B cell (primary cell): ENCODE data around the gene ARRB2. TPM values are rescaled to one million over a fixed set of nuclear protein-coding genes. Genes with fewer than 3 reads are reported as not detected.

Source experiments
- ATAC-seq: fragments of 200-7000 bp; cut with Tn5 transposase; one replicate; pipeline ENCODE4 v1.10.0; 2021; ENCODE audit warnings: low read depth, mild to moderate bottlenecking, moderate number of reproducible peaks, moderate library complexity
- CTCF ChIA-PET: fragments of 350-600 bp; sonication (Branson Sonifier 250); formaldehyde crosslinking; loops from one replicate; lab custom pipeline; 2021; ENCODE audit warnings: antibody characterized with exemption, inconsistent platforms; lab: Charles Lee
- POLR2A ChIA-PET: fragments of 350-600 bp; sonication (Branson Sonifier 250); formaldehyde crosslinking; loops from one replicate; lab custom pipeline; 2021; ENCODE audit warnings: antibody characterized with exemption; lab: Charles Lee
- DNase-seq: peaks from one replicate; pipeline ENCODE4 v3.0.0; 2013
- H2AFZ ChIP-seq: 2 replicates; pipeline ENCODE4 v1.6.1; 2012; ENCODE audit warnings: mild to moderate bottlenecking, low read depth, low read length; ENCODE audit not compliant: insufficient read depth, poor library complexity, severe bottlenecking
- H3K27ac ChIP-seq, 2 donors: 1 replicate in 1 of 2; 2 replicates in 1 of 2; pipeline ENCODE4 v1.5.1; 2012 to 2013; ENCODE audit warnings: low read length in 2 of 2, mild to moderate bottlenecking in 2 of 2, moderate library complexity in 1 of 2
- H3K27me3 ChIP-seq, 4 experiments: fragments of 200-600 bp in 1 of 4; sonication (generic) in 1 of 4; replicated peaks in 1 of 4; 1 replicate in 2 of 4; 2 replicates in 2 of 4; pipeline versions ENCODE4 v1.6.1 to v1.7.0; 2013 to 2016; ENCODE audit warnings: low read length in 3 of 4, mild to moderate bottlenecking in 2 of 4, mixed read lengths in 1 of 4, moderate library complexity in 1 of 4; ENCODE audit not compliant: insufficient read depth in 4 of 4, control insufficient read depth in 3 of 4; ENCODE audit errors: control extremely low read depth in 1 of 4
- H3K36me3 ChIP-seq, 2 experiments: replicated peaks in 1 of 2; 1 replicate in 1 of 2; 2 replicates in 1 of 2; pipeline versions ENCODE4 v1.6.1 to v1.7.1; 2013; ENCODE audit warnings: low read length in 1 of 2; ENCODE audit not compliant: insufficient read depth in 2 of 2, control insufficient read depth in 1 of 2; ENCODE audit errors: control extremely low read depth in 1 of 2, extremely low read depth in 1 of 2
- H3K4me1 ChIP-seq, 2 donors: fragments of 200-600 bp in 1 of 2; sonication (generic) in 1 of 2; 1 replicate in 1 of 2; 2 replicates in 1 of 2; pipeline versions ENCODE4 v1.5.1 to v1.6.1; 2013 to 2017; ENCODE audit warnings: low read length in 2 of 2; ENCODE audit not compliant: control insufficient read depth in 2 of 2, insufficient read depth in 2 of 2
- H3K4me2 ChIP-seq: replicated peaks from 2 replicates; pipeline ENCODE3; 2012; ENCODE audit warnings: mild to moderate bottlenecking, low read depth, low read length; ENCODE audit not compliant: poor library complexity, severe bottlenecking
- H3K4me3 ChIP-seq, 5 experiments: fragments of 200-600 bp in 1 of 5; sonication (generic) in 1 of 5; 1 replicate in 3 of 5; 2 replicates in 2 of 5; pipeline versions ENCODE4 v1.5.1 to v1.7.0; 2011 to 2016; ENCODE audit warnings: low read length in 4 of 5, mild to moderate bottlenecking in 4 of 5, low read depth in 2 of 5, control low read depth in 1 of 5, moderate library complexity in 1 of 5; ENCODE audit not compliant: insufficient read depth in 1 of 5; ENCODE audit errors: control extremely low read depth in 1 of 5, extremely low read depth in 1 of 5
- H3K79me2 ChIP-seq: fragments of 200-600 bp; sonication (generic); one replicate; pipeline ENCODE4 v1.6.0; 2016; ENCODE audit warnings: low read length; ENCODE audit not compliant: control insufficient read depth, insufficient read depth
- H3K9ac ChIP-seq: fragments of 200-600 bp; sonication (generic); 2 replicates; pipeline ENCODE4 v1.6.1; 2017; ENCODE audit warnings: mild to moderate bottlenecking, low read length, moderate library complexity
- H3K9me3 ChIP-seq, 3 donors: one replicate each; pipeline versions ENCODE4 v1.6.1 to v1.7.1; 2013; ENCODE audit warnings: low read length in 2 of 3; ENCODE audit not compliant: control insufficient read depth in 2 of 3, insufficient read depth in 1 of 3; ENCODE audit errors: control extremely low read depth in 1 of 3
- H4K20me1 ChIP-seq: 2 replicates; pipeline ENCODE4 v1.6.0; 2012; ENCODE audit warnings: mild to moderate bottlenecking, low read length; ENCODE audit not compliant: insufficient read depth, control insufficient read depth, poor library complexity, severe bottlenecking
- H3K27ac Mint-ChIP-seq: one replicate; pipeline ENCODE4 v1.8.0; 2021; ENCODE audit warnings: mixed read lengths
- H3K27me3 Mint-ChIP-seq: one replicate; pipeline ENCODE4 v1.8.0; 2021; ENCODE audit warnings: mixed read lengths
- H3K4me1 Mint-ChIP-seq: one replicate; pipeline ENCODE4 v1.8.0; 2021; ENCODE audit warnings: mixed read lengths
- H3K4me3 Mint-ChIP-seq: one replicate; pipeline ENCODE4 v1.8.0; 2021; ENCODE audit warnings: mixed read lengths
- H3K9me3 Mint-ChIP-seq: one replicate; pipeline ENCODE4 v1.8.0; 2022; ENCODE audit warnings: mixed read lengths; ENCODE audit not compliant: insufficient read depth
- EZH2 ChIP-seq: IDR thresholded peaks from 2 replicates; pipeline ENCODE4 v1.6.1; 2012; ENCODE audit warnings: borderline replicate concordance, low read depth, mild to moderate bottlenecking, moderate library complexity, low read length; ENCODE audit not compliant: insufficient read depth, poor library complexity, severe bottlenecking
- WGBS: methylation state at CpG from one replicate; pipeline ENCODE4 v1.1.5; 2013; ENCODE audit warnings: missing lambda C conversion rate; ENCODE audit not compliant: insufficient coverage; 5-methylcytosine and 5-hydroxymethylcytosine counted together
- intact Hi-C: fragments of 100-400 bp; cut with micrococcal nuclease; formaldehyde crosslinking; loops from one replicate; pipeline ENCODE4 v1.10.0; 2022
- polyA plus RNA-seq: library from polyadenylated mRNA; depleted of rRNA; stranded (reverse); fragments of >200 nt; gene quantifications from 2 replicates; pipeline ENCODE4 v1.2.3, GENCODE V29; 2012
- total RNA-seq, 2 donors: library from RNA; stranded (reverse); fragments of 120-200 nt in 1 of 2; gene quantifications; 1 replicate in 1 of 2; 2 replicates in 1 of 2; pipeline versions ENCODE4 v1.2.3 to v1.2.4, GENCODE V29; 2013 to 2022
- TF ChIP-seq, protein P1 (sequence below): fragments of 200-600 bp; IDR thresholded peaks from one replicate; pipeline ENCODE4 v1.8.0; 2022; ENCODE audit warnings: antibody characterized with exemption, mild to moderate bottlenecking

ARRB2 gene
- total and polyA plus RNA-seq, 2 donors (not counting 1 experiment from before 2014, with no cell fraction given): 111 to 164 TPM

DNA sequence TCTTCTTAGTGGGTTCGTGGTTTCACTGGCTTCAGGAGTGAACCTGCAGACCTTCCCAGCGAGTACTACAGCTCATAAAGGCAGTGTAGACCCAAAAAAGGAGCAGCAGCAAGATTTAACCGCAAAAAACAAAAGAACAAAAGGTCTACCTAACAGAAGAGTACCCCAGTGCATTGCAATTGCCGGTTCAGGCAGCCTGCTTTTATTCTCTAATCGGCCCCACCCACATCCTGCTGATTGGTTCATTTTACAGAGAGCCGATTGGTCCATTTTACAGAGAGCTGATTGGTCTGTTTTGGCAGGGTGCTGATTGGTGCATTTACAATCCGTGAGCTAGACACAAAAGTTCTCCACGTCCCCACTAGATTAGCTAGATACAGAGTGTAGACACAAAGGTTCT lies 2.0 kb upstream of the ARRB2 start:
- Histone ChIP-seq H2AFZ (no peak overlapping the region), H3K4me2 (no peak overlapping the region), H3K4me3 (no peak overlapping the region), H3K9me3 (no peaks in the 10 kb centered on the region), H3K4me1 (peaks cover 20 to 34% of the 10 kb centered on the region in 2 donors), H3K27me3 (no peaks in the 10 kb centered on the region), H3K79me2 (peaks cover 31% of the 10 kb centered on the region), H4K20me1 (no peaks in the 10 kb centered on the region), H3K9ac (no peak overlapping the region), H3K27ac (no peak overlapping the region), H3K36me3 (no peaks in the 10 kb centered on the region)
- 87% methylated on average over 5 of the region's 8 CpGs for WGBS
- ChIA-PET POLR2A (interaction anchor here (1.9 kb wide), 1 partner anchor 240 kb away, joined by 6 read pairs; the partner anchor contains the start of gene PFN1), CTCF (interaction anchor here (1.0 to 3.9 kb wide), 7 partner anchors 16 to 195 kb away, joined by 3 to 38 read pairs (median 17); partner anchors contain the start of genes CHRNE, GLTPD2 and MED11)
- H3K4me3 Mint-ChIP-seq: peak overlapping the region; percentile 44
- ATAC-seq: no peak
- DNase-seq: peak; percentile 56
- H3K9me3 Mint-ChIP-seq: no peaks in the 10 kb centered on the region
- peaks cover 43% of the 10 kb centered on the region for H3K4me1 Mint-ChIP-seq
- H3K27ac Mint-ChIP-seq: peak overlapping the region; percentile 26
- TF ChIP-seq, protein P1, sequence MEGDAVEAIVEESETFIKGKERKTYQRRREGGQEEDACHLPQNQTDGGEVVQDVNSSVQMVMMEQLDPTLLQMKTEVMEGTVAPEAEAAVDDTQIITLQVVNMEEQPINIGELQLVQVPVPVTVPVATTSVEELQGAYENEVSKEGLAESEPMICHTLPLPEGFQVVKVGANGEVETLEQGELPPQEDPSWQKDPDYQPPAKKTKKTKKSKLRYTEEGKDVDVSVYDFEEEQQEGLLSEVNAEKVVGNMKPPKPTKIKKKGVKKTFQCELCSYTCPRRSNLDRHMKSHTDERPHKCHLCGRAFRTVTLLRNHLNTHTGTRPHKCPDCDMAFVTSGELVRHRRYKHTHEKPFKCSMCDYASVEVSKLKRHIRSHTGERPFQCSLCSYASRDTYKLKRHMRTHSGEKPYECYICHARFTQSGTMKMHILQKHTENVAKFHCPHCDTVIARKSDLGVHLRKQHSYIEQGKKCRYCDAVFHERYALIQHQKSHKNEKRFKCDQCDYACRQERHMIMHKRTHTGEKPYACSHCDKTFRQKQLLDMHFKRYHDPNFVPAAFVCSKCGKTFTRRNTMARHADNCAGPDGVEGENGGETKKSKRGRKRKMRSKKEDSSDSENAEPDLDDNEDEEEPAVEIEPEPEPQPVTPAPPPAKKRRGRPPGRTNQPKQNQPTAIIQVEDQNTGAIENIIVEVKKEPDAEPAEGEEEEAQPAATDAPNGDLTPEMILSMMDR: no peak
- TF ChIP-seq EZH2: no peak
- intact Hi-C loops: loop anchor here (10.0 kb wide), 1 partner anchor 144 kb away; the partner anchor contains the start of gene GGT6
- H3K27me3 Mint-ChIP-seq: no peaks in the 10 kb centered on the region
